Measurements from ENCODE around the gene S100A2.

- no peak for TF ChIP-seq CTCF (IDR thresholded peaks at IDR 0.05; ENCODE audit: insufficient read depth, low read length, poor library complexity, severe bottlenecking)
- no peak for TF ChIP-seq EZH2phosphoT487 (conservative IDR thresholded peaks at IDR 0.05; ENCODE audit: low read length)
Observed at GRCh38 chr1:153557877-153558276, 7.8 kb downstream of the S100A2 start.
